GM18526 (cell line): ENCODE measurements around the gene ZFP36L1.

ENCODE experiments used
- POLR2A ChIP-seq: IDR thresholded peaks from 3 replicates; pipeline ENCODE4 v1.6.1; 2011; ENCODE audit not compliant: insufficient read length; ENCODE audit errors: extremely low read depth

Gene ZFP36L1, protein sequence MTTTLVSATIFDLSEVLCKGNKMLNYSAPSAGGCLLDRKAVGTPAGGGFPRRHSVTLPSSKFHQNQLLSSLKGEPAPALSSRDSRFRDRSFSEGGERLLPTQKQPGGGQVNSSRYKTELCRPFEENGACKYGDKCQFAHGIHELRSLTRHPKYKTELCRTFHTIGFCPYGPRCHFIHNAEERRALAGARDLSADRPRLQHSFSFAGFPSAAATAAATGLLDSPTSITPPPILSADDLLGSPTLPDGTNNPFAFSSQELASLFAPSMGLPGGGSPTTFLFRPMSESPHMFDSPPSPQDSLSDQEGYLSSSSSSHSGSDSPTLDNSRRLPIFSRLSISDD

DNA sequence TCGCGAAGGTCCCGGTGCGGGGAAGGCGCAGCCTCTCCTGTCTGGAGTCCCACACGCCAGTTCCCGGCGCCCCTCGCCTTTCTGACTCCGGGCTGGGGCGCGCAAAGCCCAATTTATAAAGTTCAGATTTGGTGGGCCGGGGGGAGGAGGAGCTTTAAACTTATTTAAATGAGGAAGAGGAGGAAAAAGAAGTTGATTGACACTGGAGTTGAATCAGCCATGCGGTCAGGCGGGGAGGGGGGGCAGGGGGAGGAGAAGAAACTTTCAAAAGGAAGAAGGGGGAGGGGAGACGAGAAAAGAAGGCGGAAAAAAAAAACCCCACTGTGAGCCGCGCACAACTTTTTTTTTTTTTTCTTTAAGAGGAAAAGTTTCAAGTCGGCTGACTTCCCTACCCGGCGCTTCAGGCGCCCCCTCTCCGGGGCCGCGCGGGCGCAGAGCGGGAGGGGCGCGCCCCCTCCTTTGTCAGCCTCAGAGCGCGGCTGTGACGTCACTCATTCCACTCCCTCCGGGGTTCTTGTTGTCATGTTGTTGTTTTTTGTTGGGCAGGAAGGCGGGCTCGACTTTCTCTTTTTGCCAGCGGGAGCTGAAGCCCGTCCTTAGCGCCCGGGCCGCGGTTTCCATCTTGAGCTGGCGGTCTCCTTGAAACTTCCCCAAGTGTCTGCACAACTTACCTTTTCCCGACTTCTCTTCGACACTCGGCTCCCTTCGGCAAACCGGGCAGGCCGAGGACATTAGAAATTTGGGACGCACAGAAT lies at the start of gene ZFP36L1:
Gene ZFP36L1, minus strand, starts transcription at position 89 of the 755 bp plus-strand sequence. CDS start 129 bp downstream, outside the sequence.
- peak; percentile 99 for TF ChIP-seq POLR2A

DNA sequence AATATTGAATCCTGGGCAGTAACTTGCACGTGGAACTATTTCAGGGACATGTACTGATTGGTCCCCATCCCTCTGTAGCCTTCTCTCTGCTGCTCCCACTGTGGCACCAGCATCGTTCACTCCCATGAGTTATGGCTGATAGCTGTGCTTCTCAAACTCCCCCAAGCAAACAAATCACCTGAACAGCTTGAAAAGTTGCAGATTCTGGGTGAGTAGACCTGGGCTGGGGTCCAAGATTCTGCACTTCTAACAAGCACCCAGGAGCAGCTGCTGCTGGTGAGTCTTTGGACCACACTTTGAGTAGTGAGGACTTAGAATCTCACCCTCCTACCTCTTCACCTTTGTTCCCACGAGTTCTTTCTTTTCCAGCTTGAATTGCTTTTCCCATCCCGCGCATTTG lies 49.4 kb upstream of the ZFP36L1 start:
- TF ChIP-seq POLR2A, result no peak

DNA sequence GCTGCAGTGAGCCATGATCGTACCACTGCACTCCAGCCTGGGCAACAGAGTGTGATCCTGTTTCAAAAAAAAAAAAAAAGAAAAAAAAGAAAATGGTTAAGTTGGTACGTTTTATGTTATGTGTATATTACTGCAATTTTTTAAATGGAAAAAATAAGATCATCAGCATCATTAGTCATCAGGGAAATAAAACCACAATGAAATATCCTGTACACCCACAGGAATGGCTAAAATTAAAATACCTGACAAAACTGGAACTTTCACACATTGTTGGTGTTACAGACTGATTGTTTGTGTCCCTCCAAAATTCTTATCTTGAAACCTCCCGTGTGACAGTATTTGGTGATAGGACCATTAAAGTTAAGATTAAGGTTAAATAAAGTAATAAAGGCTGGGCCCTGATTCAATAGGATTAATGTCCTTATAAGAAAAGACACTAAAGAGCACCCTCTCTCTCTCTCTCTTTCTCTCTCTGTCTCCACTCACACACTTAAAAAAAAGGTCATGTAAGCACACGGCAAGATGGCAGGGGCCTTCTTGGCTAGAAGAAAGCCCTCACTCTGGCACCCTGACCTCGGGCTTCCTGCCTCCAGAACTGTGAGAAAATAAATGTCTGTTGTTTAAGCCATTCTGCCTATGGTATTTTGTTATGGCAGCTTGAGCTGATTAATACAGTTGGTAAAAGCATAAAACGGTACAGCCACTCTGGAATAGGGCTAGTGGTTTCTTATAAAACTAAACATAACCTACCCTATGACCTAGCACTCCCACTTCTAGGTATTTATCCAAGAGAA lies 48.3 kb upstream of the ZFP36L1 start:
- TF ChIP-seq POLR2A, result no peak

DNA sequence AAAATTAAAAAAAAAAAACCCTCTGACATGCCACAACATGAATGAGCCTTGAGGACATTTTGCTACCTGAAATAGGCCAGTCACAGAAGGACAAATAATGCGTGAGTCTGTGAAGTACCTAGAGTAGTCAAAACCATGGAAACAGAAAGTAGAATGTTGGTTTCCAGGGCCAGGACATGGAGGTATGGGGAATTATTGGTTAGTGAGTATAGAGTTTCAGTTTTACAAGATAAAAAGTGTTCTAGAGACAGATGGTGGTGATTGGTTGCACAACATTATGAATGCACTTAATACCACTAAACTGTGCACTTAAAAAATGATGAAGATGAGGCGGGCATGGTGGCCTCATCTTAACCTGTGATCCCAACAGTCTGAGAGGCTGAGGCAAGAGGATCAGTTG lies 47.6 kb upstream of the ZFP36L1 start:
- TF ChIP-seq POLR2A, result no peak

DNA sequence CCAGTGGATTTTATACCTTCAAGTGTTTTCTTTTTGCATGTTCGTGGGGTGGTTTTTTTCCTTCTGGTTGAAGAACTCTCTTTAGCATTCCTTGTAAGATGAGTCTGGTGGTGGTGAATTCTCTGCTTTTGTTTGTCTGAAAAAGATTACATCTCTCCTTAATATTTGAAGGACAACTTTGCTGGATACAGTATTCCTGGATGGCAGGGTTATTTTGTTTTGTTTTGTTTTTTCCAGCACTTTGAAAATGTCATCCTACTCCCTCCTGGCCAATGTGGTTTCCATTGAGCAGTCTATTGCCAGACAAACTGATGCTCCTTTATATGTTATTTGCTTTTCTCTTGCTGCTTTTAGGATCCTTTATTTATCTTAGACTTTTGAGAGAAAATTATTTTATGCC lies 43.2 kb upstream of the ZFP36L1 start:
- TF ChIP-seq POLR2A, result no peak

DNA sequence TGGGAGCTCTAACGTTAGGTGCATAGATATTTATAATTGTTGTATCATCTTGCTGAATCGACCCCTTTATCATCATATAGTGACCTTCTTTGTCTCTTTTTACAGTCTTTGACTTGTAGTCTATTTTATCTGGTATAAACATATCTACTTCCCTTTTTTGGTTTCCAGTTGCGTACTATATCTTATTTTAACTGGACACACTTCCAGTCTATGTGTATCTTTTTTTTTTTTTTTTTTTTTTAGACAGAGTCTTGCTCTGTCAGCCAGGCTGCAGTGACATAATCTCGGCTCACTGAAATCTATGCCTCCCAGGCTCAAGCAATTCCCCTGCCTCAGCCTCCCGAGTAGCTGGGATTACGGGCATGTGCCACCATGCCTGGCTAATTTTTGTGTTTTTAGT lies 41.9 kb upstream of the ZFP36L1 start:
- no peak for TF ChIP-seq POLR2A

DNA sequence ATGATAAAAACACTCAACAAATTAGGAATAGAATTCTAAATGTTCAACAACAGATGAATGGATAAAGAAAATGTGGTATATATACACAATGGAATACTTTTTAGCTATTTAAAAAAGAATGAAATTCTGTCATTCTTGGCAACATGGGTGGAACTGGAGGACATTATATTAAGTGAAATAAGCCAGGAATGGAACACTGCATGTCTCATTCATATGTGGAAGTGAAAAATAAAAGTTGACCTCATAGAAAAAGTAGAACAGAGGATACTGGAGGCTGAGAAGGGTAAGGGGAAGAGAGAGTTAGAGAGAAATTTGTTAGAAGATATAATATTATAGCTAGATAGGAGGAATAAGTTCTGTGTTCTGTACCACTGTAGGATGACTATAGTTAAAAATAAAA lies 35.8 kb upstream of the ZFP36L1 start:
- TF ChIP-seq POLR2A, result no peak

DNA sequence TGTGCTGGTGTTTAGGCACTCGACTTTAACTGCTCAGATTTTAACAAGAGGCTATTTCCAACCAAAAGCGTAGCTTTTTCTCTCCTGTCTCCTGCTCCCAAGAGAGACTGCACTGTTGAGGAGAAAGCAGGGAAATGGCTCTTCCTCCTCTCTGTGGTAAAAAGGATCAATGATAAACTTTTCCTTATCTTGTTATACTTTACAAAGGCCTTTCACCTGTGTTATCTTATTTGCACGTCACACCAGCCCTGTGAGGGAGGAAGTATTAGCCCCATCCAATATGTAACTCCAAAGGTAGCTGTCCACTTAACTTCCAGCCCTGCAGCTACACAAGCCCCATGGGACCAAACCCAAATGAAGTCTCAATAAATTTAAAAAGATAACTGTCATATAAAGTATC lies 32.9 kb upstream of the ZFP36L1 start:
- TF ChIP-seq POLR2A, result no peak

DNA sequence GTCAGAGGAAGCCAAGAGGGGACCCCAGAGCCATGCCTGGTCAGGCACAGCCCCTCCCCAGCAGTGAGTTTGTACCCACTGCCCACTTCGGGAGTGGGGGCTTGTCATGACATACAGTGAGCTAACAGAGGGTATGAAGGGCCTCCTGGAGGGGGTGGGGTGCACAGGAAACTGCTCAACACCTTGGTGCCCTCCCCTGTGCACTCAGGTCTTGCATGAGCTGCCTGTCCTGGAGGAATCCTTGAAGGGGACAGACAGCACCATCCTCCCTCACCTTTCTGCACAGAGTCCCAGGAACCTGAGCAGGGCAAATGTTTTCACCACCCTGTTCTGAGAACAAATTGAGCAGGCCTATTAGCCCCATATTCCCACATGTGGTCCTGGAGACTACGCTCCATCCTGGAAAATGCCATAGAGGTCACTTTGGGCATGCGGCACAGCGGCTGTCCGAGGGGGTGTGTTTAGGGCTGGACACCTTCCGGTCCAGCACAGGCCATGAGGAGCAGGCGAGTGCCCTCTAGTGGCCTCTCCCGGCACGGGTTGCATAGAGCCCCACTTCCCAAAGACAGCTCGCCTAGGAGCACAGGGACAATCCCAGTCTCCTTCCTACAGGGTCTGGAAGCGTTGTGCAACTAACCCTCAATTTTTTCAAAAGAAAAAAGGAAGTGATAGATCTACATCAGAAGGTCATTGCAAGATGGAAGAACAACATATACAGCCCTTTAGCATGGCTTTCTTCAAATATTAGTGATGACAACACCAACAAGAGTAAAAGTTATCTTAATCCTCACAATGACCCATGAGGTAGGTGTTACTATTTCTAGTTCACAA lies 31.9 kb upstream of the ZFP36L1 start:
- no peak for TF ChIP-seq POLR2A

DNA sequence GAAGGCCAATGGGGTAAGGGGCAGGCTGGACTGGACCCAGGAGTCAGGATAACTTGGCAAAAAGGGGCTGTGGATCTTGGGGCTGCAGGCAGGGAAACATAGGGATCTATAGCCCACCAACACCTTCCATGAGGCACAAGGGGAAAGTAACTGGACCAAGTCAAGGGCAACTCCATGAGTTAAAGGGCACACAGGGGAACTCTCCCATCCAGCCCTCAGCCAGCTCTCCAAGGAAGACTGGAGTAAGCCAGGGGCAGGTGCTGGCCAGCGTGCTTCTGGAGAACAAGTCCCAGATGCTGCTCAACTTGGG lies 31.3 kb upstream of the ZFP36L1 start:
- TF ChIP-seq POLR2A, result no peak

DNA sequence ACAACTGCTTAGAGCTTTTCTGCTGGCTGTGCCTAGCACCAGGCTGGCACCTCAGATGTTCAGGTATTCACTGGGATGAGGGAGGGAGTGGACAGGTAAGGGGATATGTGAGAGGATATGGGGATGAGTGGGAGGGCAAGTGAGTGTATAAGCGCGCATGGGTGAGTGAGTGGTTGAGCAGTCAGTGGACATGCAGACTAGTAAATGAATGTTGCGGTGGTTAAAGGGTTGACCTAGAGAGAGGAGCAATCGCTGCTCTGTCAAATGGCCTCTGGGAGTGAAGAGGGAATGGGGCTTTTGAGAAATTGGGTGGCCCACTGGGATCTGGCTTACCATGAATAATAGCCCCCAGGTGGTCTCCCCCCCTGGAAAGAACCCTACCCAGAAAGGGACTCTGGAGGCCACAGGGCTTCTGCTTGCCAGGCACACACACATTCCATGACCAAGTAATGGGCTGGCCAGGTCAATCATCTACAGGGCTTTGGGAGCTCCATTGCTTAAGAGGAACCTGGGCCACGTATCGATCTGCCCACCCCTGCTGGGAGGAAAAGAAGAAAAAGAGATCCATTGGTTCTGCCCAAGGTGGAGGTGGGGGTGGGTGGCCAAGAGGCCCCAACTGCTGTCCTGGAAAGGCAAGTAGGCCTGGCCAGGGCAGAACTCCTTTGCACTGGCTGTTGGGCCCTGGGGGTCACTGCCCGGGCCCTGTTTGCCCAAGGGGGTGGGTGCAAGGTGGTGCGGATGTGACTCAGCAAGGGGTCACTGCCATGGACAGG lies 30.8 kb upstream of the ZFP36L1 start:
- TF ChIP-seq POLR2A, result no peak

DNA sequence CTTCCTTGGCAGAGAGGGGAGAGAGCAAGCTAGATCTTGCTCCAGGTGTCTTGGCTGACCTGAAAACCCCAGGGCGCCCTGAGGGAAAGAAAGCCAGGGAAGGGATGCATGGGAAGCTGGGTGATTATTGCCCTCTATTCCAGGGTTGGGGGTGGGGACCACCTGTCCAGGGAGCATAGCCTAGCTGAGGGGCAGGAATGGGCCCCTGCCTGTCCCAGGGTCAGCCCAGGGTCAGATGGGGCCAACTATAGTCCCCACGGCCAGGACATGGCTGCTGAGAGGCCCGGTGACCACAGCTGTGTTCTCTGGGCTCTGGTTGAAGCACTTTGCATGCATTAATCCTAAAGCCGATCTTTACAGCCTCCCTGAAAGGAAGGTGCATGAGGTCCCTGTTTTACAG lies 30.1 kb upstream of the ZFP36L1 start:
- no peak for TF ChIP-seq POLR2A

DNA sequence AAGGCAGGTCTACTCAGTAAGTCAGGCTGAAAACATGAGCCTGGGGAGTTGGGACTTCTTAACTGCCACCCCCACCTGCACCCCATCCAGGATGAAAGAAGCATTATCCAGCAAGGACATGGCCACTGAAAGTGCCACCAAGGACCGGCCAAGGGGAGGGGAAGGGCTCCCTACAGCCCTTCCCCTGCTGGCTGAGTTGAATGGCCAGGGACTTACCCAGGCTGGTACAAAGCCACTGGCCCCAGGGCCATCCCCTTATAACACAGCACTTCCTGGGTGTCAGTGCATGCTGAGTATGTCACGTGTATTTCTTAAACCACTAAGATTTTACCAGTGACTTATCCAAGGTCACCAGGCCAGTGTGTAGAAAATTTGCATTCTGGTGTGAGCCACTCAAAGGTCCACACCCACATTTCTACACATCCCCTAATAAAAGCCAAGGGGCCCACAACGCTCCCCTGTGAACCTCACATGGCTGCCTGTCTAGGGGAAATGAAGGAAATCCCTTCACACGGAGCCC lies 29.3 kb upstream of the ZFP36L1 start:
- peak; percentile 86 for TF ChIP-seq POLR2A
